Stimulated activated CD4-positive, alpha-beta T cell treated with anti-CD3 and anti-CD28 coated beads, Interleukin-15, amount 100 ng/mL, for 1 hour (primary cell): ENCODE results near the gene RELCH.

ENCODE experiments used
- DNase-seq, 2 donors: peaks; one replicate each; pipeline ENCODE4 v3.0.0-alpha.2; 2020; ENCODE audit warnings: low read depth in 1 of 2, low spot score in 1 of 2

RELCH gene

DNA sequence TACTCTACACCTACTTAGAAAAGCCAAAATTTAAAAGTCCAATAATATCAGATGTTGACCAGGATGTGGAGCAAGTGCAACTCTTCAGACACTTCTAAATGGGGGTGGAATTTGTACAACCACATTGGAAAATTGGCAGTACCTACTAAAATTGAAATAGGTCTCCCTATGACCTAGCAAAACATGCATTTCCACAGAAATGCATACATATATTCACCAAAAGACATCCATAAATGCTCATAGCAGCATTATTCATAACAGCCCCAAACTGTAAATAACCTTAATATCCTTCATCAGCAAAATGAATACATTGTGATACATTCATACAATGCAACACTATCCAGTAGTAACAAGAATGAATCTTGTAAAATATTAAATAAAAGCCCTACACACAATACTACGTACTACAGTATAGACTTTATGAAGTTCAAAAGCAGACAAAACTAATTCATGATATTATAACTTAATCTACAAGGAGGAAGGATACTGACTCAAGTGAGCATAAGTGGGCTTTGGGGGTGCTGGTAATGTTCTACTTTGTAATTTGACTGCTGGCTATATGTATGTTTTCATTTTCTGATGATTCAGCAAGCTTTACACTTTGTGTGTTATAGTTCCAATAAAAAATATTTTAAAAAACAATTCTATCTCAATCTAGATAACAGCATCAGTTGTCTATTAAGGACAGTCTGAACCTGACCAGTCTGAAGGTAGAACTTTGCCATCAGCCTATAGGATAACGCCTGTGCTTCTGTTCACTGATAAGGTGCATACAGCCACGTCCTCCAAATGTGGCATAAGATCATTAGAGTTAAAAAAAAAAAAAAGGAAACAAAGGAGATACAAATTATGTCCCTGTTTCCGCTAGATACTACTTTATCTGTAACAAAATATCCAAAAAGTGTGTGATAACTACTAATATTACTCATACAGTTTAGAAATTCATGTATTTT lies 131.4 kb downstream of the RELCH start:
- DNase-seq = no peak

DNA sequence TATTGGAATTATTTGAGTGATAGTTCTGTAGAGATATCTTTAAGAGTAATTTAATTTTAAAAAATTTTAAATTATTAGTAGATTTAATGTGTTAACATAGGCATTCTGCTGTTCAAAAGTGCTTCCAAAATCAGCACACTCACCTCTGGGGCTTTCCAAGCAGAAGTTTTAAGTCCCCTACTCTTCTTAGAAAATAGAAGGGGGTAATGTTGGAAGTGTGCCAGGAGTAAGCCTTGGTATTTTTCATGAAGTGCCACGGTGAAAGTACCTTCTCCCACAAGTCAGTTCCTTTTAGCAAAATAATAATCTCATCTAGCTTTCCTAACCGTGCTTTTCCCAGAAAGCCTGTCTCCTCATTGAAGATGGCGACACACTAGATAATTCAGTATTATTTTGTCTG lies 134.1 kb downstream of the RELCH start:
- no peak for DNase-seq

DNA sequence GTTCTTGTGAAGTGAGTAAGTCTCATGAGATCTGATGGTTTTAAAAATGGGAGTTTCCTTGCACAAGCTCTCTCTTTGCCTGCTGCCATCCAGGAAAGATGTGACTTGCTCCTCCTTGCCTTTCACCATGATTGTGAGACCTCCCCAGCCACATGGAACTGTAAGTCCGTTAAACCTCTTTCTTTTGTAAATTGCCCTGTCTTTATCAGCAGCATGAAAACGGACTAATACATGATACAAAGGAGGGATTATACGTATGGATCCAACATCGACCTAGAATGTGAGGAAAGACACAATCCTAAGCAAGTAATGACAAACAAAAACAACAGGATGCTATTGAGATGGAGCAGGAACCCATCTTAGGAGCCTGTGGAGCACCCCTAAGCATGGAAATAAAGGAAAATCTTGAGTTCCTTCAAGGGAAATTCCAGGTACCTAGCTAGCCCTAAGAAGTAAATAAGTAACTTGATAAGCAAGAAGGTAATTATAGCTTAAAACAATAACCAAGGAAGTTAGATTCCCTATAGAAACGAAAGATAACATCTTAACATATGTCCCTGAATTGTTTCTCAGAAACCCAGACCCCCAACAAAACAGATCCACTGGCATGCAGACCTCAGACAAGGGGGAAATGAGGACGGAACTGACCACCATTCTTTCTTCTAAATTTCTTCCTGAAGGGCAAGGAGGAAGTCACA lies 136.6 kb downstream of the RELCH start:
- DNase-seq = no peak

DNA sequence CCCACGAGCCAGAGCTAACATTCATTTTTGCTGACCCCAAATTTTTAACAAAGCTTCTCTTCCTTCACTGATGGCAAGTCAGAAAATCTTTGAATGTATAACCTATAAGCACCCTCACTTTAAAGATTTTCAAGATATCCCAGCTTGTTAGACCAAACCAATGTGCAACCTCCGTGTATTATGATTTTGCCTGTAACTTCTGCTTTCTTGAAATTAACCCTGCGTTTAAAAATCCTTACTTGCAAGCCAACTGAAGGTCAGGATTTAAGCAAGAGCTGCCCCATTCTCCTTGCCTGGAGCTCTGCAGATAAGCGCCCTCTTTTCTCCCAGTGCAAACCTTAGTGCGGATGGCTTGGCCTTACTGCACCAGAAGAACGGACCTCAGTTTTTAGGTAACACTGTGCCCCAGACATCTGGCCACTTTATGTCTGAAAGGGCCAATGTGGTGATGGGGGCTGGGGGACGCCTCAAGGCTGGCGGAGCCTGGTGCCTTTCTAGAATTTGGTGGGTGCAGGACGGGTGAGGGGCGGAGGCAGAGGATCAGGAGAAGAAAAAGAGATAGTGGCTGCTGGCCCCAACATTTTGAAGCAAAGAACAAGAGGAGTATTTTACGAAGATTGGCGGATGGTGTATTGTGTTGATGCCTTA lies 137.2 kb downstream of the RELCH start:
- DNase-seq = no peak

DNA sequence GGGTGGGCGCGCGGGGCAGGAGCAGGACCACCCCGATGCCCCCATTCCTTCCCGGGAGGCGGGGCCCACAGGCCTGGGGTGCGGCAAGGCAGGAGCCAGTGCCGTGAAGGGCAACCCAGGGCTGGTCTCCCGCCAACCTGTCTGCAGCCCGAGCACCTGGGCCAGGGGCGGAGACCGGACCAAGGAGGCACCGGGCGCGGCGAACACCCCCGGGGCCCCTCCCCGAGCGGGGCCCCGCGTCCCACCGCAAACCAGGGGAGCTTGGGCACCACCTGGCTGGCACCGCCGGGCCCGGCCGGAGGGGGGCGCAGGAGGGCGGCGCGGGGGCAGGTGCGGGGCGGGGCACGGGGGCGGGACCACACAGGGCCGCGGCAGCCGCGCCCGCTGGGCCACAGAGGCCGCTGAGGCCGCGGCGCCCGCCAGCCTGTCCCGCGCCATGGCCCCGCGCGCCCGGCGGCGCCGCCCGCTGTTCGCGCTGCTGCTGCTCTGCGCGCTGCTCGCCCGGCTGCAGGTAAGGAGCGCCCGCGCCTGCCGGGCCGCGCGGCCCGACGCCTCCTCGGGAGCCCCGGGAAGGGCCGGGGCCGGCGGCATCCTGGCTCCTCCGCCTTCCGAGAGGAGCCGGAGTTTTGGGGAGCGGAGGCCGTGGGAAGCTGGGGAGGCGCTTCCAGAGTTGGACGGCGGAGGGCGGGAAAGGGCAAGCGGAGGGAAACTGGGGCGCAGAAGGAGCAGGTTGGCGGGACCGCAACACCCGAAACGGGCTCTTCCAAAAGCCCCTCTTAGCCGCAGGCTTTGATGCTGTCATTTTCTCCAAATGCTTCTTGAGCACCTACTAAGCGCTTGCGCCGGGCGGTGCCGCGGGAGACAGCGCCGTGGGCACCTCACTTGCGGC lies 138.1 kb downstream of the RELCH start, which contains the start of gene TNFRSF11A:
TNFRSF11A (plus strand) TSS at position 394 of the 889 bp plus-strand sequence; CDS start at position 437, 43 bp downstream.
- peak; percentile 33 to 68 for DNase-seq

DNA sequence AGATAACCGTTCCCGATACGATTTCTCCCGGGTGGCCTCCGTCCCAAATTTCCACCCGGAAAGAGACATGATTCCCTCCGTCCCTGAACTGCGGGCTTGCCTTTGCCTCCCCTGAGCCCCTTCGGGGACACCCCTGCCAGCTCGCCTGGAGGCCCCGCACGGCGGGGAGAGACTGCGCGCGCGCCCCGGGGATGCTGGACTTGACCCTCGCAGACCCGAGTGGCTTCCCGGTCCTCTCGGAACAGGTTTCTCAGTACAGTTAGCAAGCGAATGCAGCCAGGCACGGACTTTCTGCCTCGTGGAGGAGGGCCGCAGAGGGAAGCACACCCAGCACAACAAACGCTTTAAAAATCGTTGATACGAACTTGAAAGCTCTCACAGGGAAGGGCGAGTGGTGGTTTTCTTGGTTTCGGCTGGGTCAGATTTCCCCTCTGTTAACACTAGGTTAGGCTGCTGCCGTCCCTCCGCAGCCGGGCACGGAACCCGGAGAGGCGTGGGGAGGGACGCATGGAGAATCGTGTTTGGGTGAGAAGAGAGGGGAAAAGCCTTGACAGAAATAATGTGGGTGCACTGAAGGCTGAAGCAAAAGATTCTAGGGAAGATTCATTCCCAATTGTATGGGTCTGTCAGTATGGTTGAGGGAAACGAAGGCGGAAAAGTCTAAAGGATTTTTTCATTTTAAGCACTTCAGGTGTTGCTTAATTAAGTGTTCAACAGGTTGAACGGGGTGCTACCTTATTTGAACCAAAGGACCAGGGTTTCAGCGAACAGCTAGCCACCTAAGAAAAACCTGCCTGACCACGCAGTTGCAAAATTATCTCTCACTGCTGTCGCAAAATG lies 139.0 kb downstream of the RELCH start:
- DNase-seq = peak in 1 of 2 donors; percentile 7

DNA sequence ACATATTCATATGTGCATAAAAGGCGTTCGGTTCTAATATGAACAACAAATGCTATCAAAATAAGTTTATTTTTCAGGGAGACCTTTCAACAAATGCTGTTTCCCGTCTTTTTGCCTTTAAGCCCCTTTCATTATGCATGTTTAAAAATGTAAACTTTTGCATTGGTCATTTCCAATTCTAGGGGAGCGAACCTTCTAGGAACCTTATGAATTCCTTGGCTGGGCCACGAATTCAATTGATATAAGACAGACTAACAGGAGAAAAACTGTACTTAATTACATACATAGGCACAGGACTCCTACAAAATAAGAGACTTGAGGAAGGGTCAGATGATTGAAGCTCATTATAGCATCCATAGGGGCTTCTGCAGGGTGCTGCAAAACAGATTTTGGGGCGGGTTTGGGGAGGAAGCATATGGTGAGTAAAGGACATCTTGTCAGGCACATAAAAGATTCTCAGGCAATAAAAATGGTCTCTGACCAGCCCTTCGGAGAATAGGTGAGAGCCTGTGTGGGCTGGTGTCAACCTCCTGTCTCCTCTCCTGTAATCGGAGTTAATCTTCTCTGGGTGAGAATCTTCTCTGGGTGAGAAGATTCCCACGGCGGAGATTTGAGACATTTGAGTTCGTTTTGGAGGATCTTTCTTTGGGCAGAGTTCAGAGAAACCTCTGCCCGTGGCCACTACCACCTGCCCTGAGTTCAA lies 139.7 kb downstream of the RELCH start:
- no peak for DNase-seq

DNA sequence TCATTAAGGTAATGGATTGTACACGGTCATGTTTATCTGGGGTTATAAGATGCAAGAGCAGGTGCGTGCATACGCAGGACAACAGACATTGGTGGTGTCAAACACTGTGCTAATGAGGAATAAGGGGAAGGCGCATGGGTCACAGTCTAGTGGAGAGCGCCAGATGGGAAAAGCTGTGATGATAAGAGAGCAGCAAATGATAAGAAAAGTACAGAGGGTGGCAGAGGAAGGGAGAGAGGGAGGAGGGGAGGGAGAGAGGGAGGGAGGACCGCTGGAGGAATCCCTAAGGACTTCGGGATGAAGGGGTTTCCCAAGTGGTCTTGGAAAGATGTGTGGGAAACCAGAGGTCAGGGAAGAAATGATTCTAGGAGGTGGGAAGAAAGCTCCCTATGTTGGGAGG lies 140.9 kb downstream of the RELCH start:
- DNase-seq = no peak

DNA sequence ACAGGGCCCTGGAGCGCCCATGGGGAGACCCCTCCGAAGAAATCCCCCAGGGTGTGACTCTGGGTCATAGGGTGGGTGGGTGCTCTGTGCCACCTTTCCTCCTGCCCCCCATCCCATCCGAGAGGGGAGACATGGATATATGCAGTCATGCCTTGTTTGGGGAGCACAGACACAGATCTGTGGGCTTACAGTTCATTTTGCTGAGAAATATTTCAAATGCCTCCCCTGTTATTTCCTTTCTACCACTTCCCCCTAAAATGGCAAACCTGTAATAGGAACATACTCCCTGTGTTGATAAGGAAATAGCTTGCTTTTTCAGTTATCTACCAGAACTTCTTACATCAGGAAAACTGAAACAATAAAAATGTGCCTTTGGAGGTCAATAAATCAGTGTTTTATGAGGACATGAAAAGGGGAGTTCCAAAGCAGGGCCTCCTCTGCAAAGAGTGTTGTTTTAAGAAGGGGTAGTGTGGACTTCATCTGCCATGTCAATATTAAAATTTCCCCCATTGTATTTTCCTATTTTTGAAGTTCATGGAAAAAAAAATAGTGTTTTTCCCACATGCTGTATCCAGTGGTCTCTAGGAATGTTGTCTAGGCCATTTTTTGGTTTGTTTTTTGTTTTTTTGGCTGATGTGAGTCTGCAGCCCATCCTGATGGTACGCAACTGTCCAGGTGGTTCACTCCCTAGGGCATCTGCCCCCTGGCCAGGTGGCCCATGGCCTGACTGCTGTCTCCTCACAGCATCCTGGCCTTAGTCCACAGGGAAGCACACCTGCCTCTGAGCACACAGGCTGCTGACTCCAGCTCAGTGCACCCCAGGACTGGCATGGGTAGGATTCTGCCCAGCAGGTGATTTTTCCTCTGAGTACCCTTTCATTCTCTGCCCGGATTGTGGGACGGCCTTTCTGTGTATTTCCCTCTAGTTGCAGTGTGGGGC lies 141.8 kb downstream of the RELCH start:
- DNase-seq = no peak

DNA sequence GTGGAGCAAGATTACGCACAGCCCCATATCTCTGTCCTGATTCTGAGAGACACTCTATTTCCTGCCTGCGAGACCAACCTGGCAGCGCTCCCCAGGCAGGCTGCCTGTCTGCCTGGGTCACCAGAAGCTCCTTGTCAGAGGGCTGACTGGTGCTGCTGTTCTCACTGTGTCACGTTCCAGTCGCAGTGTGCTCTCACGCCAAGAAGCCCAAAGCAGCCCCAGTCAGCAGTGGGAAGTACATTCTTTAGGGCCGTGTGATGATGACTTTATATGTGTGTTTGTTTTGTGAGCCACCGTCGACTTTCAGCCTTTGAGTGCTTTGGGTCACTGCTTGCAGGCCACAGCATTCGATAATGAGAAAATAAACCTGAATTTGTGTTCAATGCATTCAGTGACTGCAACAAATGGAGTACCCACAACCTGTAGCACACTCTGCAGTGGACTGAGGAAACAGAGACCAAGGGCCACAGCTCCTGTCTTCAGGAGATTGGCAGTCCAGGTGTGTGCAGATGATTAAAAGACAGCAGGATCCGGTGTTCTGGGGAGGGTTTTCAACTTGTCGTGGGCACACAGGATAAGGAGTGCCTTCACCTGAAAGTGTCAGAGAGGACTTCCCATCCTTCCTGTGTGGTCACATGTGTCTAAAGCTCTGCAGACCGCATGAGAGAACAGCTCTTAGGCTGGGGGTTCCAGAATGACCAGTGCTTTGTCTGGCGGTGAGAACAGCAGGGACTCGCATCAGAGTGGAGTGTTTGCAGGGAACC lies 142.8 kb downstream of the RELCH start:
- DNase-seq = no peak

DNA sequence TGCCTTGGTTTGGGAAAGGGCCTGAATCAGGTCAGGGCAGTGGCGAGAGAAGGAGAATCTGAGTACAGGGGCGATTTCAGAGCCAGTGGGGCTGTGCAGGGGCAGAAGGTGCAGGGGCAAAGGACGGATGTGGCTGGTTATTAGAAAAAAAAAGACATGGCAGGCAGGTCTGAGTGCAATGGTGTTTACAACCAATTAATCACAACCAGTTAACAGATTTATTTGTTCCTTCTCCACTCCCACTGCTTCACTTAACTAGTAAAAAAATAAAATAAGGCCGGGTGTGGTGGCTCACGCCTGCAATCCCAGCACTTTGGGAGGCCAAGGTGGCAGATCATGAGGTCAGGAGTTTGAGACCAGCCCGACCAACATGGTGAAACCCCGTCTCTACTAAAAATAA lies 143.6 kb downstream of the RELCH start:
- no peak for DNase-seq

DNA sequence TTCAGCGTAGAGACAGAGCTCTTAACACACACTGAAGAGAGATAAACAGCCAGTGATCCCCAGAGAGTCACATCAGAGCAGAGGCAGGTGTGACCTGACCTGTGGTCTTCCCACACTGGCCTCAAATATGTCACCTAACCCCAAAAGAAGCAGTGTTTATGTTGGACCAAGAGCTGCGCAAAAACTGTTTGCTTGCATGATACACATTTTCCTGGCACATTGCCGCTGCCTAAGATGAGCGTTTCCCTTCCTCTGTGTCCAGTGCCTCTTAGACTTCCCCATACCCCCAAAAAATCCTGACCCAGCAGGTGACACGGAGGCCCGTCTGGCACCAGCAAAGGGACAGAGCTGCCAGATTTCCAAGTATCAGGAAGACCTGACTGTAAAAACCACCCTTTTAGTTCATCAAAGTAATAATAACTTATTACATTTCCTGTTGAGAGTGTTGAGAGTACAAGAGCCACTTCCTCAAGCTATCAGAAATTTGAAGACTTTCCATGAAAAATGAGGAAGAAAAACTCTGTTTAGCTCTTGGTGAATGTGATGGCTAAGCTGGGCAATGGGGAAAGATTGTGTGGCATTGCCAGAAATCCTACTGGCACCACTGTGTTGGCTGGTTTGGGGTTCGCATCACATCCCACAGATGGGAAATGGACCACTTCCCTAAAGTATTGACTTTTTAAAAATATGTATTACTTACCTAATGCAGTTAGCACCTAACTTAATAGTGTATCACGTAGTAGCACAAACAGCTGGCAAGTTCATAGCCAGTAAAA lies 144.7 kb downstream of the RELCH start:
- DNase-seq = no peak

DNA sequence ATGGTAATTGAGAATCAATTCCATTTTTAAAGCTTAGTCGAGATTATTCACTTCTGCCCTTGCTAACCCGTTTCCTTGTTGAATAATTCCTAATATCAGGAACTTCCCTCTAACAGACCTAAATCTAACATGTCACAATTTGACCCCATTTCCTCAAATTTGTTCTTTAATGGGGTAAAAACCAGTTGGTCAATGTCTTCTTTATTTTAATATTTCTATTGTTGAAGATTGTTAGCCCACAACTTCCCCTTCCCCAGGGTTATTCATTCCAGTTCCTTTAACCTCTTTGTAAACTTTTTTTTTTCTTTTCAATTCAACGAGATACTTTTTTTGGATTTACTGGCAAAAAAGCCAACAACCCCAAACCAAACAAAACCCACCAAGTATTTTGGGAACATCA lies 145.4 kb downstream of the RELCH start:
- no peak for DNase-seq

DNA sequence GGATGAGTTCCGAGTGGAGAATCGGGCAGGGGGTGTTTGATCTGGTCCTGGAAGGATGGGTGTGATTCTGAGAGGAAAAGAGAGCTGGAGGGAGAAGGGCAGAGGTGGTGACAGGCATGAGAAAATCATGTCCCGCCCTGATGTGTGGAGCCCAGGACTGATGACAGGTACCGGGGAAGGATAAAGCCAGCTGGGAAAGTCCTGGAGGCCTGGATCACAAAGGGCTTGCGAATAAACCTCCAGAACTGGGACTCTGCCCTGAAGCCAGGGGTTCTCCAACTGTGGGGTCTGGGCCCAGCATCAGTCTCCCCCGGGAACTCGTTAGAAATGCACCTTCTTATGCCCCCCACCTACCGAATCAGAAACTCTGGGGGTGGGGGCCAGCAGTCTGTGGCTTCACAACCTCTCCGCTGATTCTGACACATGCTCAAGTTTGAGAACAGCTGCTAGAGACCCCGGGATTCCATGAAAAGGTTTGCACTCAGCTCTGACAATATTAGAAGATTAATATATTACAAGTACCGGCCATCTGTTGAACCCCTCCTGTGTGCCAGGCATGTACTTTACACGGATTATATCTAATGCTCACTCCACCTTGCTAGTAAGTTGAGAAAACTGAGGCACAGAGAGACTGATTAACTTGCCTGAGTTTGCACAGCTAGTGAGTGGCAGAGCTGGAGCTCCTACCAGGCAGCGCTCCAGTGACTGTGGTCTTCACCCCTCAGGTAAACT lies 146.1 kb downstream of the RELCH start:
- no peak for DNase-seq

DNA sequence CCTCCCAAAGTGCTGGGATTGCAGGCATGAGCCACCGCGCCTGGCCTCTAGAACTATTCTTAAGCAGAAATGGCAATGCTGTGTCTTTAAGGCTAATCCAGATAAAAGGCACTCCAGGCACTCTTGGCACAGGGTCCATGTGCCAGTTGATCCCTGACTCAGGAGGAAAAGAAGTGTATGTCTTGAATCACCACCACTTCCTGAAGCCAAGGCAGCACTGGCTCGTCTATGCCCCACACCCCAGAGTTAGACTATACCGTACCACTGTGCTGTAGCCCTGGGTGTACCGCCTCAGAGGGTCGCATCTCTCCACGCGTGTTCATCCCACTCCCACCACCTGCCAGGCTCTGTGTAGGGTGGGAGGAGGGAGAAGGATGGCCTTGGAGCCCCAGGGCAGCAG lies 147.1 kb downstream of the RELCH start:
- no peak for DNase-seq

DNA sequence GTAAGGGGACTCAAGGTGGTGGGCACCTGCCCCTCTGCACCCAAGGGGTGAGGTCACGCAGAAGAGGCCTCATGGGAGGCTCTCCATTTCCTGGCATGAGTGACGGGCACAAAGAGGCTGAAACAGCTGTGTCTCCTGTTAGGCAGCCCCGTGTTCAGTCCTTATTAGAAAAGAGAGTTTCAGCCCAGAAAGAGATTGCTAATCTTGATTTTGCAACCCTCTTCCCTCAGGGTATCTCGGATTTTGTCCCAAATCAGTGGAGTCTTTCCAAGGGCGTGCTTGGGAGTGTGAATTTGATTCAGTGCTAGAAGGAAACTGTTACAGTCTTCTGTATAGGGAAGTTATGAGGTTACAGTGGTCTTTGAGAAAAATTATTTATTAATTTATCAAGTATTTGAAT lies 148.4 kb downstream of the RELCH start:
- no peak for DNase-seq
